Chondrocyte (in vitro differentiated cells): ENCODE data around the gene RNF128. TPM values are rescaled to one million over a fixed set of nuclear protein-coding genes. Genes with fewer than 3 reads are reported as not detected.

Source experiments
- DNase-seq: peaks from one replicate; pipeline ENCODE4 v3.0.0; 2021; ENCODE audit warnings: mixed read lengths, low spot score
- H3K27ac Mint-ChIP-seq: one replicate; pipeline ENCODE4 v1.8.0; 2021; ENCODE audit warnings: mild to moderate bottlenecking, moderate library complexity, mixed read lengths; ENCODE audit not compliant: unreplicated experiment
- H3K27me3 Mint-ChIP-seq: 2 replicates; pipeline ENCODE4 v1.8.0; 2021; ENCODE audit warnings: low read depth, mixed read lengths
- H3K36me3 Mint-ChIP-seq: 2 replicates; pipeline ENCODE4 v1.8.0; 2021; ENCODE audit warnings: low read depth, mixed read lengths
- H3K4me1 Mint-ChIP-seq: 2 replicates; pipeline ENCODE4 v1.8.0; 2021; ENCODE audit warnings: low read depth, mild to moderate bottlenecking, mixed read lengths
- H3K4me3 Mint-ChIP-seq: one replicate; pipeline ENCODE4 v1.8.0; 2021; ENCODE audit warnings: mild to moderate bottlenecking, moderate library complexity, mixed read lengths; ENCODE audit not compliant: unreplicated experiment
- H3K9me3 Mint-ChIP-seq: 2 replicates; pipeline ENCODE4 v1.8.0; 2021; ENCODE audit warnings: low read depth, mixed read lengths
- CTCF ChIP-seq: fragments of 200-600 bp; sonication (generic); IDR thresholded peaks from 2 replicates; pipeline ENCODE4 v1.5.0; 2021; ENCODE audit warnings: antibody characterized with exemption, mild to moderate bottlenecking, moderate library complexity
- total RNA-seq: library from RNA; stranded (reverse); gene quantifications from 3 replicates; pipeline ENCODE4 v1.2.1, GENCODE V29; 2021

The RNF128 gene
- total RNA-seq, 1 donor from 2014 or later: not detected

- peaks cover 6% of the 10 kb centered on the region for H3K4me1 Mint-ChIP-seq
- no peaks in the 10 kb centered on the region for H3K9me3 Mint-ChIP-seq
- peaks cover 5% of the 10 kb centered on the region for H3K36me3 Mint-ChIP-seq
- no peak overlapping the region for H3K4me3 Mint-ChIP-seq
- no peak for TF ChIP-seq CTCF
- no peak overlapping the region for H3K27ac Mint-ChIP-seq
- no peak for DNase-seq
- H3K27me3 Mint-ChIP-seq: peaks cover 36% of the 10 kb centered on the region
Measured at GRCh38 chrX:106728337-106728736, 1.8 kb downstream of the RNF128 start.

- H3K4me3 Mint-ChIP-seq: no peak overlapping the region
- no peak for TF ChIP-seq CTCF
- H3K4me1 Mint-ChIP-seq: peaks cover 6% of the 10 kb centered on the region
- H3K27ac Mint-ChIP-seq: no peak overlapping the region
- no peak for DNase-seq
- no peaks in the 10 kb centered on the region for H3K9me3 Mint-ChIP-seq
- peaks cover 2% of the 10 kb centered on the region for H3K36me3 Mint-ChIP-seq
- peaks cover 27% of the 10 kb centered on the region for H3K27me3 Mint-ChIP-seq
Measured at GRCh38 chrX:106730401-106730800, 3.9 kb downstream of the RNF128 start.

GRCh38 chrX:106731590-106731989 is 5.1 kb downstream of the RNF128 start:
- no peak for DNase-seq
- Mint-ChIP-seq H3K4me3 (no peak overlapping the region), H3K4me1 (no peaks in the 10 kb centered on the region), H3K9me3 (no peaks in the 10 kb centered on the region), H3K27me3 (peaks cover 26% of the 10 kb centered on the region), H3K27ac (no peak overlapping the region), H3K36me3 (peaks cover 2% of the 10 kb centered on the region)
- TF ChIP-seq CTCF: no peak

- TF ChIP-seq CTCF: no peak
- Mint-ChIP-seq H3K9me3 (peaks cover 2% of the 10 kb centered on the region), H3K4me3 (no peak overlapping the region), H3K27ac (no peak overlapping the region), H3K36me3 (no peaks in the 10 kb centered on the region), H3K27me3 (peaks cover 25% of the 10 kb centered on the region), H3K4me1 (no peaks in the 10 kb centered on the region)
- DNase-seq: no peak
Measured at GRCh38 chrX:106734827-106735226, 8.3 kb downstream of the RNF128 start.

- H3K4me1 Mint-ChIP-seq: no peaks in the 10 kb centered on the region
- H3K27ac Mint-ChIP-seq: no peak overlapping the region
- H3K36me3 Mint-ChIP-seq: no peaks in the 10 kb centered on the region
- no peak for TF ChIP-seq CTCF
- H3K9me3 Mint-ChIP-seq: peaks cover 2% of the 10 kb centered on the region
- no peak for DNase-seq
- no peak overlapping the region for H3K4me3 Mint-ChIP-seq
- H3K27me3 Mint-ChIP-seq: peaks cover 14% of the 10 kb centered on the region
Measured at GRCh38 chrX:106740193-106740780, 13.8 kb downstream of the RNF128 start.
